Left colon (tissue), 2 donors: Measurements from ENCODE around the gene WNT10A. TPM values are rescaled to one million over a fixed set of nuclear protein-coding genes. Genes with fewer than 3 reads are reported as not detected.
A peak's percentile ranks its signal among the peaks of the same experiment; 100 is the strongest.

ENCODE experiments used
- ATAC-seq: fragments of 200-7000 bp; cut with Tn5 transposase; one replicate; pipeline ENCODE4 v1.9.1; 2020; ENCODE audit warnings: mild to moderate bottlenecking, moderate library complexity
- DNase-seq, 2 donors: peaks; one replicate each; pipeline ENCODE4 v3.0.0-alpha.2; 2020
- intact Hi-C, 2 donors: fragments of 100-400 bp; cut with DNase I in 1 of 2; cut with micrococcal nuclease in 1 of 2; formaldehyde crosslinking; loops; one replicate each; pipeline versions ENCODE4 v1.11.2 to v1.14.0; 2022; cut with DNase I, micrococcal nuclease
- total RNA-seq, 2 donors: library from RNA; stranded (reverse); fragmentation: NEBNext Ultra II Directional; extraction: Animal tissue kit (Norgen Biotek cat#: 25700); gene quantifications; one replicate each; pipeline ENCODE4 v1.2.1, GENCODE V29; 2021
- donor health status: DM: no; HTN: no; CAD: no.
- donor health status: DM: yes; HTN: yes; CAD: no.

Gene WNT10A
- total RNA-seq, 2 donors from 2014 or later = 0.31 to 1.9 TPM

DNA sequence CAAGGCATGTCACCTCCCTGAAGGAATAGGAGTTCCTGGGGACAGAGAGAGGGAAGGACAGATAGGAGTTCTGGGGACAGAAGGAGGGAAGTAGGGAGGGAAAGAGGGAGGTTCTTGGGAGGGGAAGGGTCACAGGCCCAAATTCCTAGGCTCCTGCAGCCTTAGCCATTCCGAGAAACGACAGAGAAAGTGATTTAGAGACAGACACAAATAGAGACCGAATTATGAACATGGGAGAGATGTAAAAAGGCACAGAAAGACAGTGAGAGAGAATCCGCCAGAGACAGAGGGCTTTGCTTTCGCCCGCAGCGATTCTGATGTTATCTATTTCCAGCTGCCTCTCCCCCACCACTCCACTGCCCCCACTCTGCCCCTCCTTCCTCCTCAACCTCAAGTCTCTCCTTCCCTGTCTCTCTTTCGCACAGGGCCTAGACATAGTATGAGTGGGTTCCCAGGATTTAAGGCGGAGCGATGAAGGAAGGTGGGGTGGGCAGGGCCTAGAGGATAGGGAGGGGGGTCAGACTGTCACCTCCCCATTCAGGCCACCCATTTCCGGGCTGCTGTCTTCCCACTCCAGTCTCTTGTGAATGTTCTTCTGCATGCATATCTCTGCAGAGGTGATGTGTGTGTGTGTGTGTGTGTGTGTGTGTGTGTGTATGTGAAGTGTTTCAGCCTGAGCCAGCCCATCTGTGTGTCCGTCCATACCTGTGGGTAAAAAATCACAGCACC, 24.3 kb upstream of the WNT10A start:
- intact Hi-C loops = no loop called here
- ATAC-seq (no peak), DNase-seq (no peak)

DNA sequence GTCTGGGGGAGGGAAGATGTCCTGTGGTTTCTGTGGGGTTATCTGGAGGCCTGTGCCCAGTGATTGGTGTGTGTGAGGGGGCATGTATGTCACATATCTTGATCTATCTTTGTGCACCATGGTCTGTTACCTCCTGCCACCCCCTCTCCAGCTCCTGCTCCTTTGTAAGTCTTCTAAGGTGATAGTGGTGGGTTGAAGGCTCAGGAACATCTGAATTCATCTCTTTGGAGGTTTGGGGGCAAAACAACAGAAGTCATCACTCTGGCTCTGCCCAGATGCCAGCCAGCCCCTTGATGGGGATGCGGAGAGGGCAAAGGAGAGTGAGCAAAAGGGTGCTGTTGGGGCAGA, 23.8 kb upstream of the WNT10A start:
- DNase-seq (peak in 1 of 2 donors; percentile 8), ATAC-seq (no peak)
- intact Hi-C loops = no loop called here

DNA sequence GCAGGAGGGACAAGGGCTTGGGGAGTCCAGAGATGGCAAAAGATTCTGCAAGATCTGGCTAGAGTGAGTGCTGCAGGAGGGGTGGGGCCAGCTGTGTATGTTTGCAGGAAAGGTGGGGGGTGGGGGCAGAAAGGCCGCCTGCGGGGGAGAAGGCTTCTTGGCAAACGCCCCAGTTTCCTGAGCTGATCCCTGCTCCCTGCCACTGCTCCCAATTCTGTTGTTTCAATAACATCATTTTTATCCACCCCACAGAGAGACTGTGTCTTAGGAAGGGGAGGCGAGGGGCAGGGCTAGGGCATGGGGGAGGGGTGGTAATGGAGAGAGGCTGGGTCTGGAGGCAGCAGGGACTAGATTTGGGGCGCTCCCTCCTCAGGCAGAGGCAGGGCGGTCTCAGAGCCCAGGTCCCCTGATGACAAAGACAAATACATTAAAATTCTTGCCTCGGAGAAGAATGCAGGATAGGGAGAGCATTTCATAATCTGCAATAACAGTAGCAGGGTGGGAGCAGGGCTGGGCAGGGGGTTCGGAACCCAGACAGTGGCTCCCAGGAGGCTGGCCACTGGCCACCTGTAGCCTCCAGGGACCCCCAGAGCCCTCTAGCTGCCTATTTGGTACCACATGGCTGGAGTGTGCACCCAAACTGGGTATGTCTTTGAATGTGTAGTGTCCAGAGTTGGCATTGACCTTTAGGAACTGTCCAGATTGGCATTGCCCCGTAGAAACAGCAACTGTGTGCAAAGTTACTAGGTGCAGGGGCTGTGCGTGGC, 23.1 kb upstream of the WNT10A start:
- peak in 1 of 2 donors; percentile 15 for DNase-seq
- no peak for ATAC-seq
- intact Hi-C loops = no loop called here

DNA sequence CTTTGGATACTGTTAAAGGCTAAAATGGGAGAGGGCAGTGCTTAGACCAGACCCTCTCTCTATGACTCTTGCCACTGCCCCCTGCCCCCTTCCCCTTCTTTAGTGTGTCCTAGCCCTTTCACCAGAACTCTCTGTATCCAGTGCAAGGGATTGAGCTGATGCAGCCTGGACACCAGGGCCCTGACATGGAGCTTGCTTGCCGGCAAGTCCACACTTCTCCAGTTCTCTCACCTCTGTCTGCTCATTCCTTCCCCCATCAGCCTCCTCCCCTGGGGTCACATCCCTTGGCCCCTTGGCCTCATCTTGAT, 22.6 kb upstream of the WNT10A start:
- DNase-seq = peak in 1 of 2 donors; percentile 7
- no peak for ATAC-seq
- intact Hi-C loops = no loop called here

DNA sequence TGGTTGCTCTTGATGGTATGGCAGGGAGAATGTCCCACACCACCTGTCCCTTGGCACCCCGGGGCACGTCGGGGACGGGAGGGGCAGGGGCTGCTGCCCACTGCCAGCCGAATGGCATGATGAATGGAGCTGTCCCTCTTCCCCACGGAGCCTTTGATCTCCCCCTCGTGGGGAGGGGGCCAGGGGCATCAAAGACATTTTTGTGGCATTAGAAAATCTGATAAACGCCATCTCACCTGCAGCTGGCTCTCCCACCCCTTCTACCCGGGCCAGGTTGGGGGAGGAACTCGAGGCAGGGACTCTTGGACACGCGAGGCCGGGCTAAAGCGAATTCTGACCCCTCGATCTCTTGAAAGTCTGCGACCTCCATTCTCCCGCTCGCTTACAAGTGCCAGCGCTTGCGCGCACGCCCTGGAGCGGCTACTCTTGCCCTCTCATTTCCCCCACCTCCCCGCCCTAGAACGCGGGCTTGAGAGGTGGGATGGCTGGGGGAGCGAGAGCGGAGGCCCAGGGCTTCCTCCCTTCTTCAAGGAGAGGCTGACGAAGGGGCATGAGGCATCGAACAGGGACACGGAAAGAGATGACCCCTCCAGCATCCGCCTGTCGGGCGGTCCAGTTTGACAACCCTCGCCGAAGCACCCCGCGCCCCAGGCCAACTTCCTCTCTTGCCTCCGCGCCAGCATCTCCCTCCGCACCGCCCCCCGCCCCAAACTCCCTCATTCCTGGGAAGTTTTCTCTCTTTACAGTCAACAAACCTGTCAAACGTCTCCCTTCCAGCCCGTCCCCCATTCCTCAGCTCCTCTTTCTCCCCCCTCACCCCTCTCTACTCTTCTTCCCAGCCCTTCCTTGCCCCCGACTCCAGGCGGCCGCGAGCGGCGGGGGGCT, 21.7 kb upstream of the WNT10A start:
- DNase-seq = peak in 1 of 2 donors; percentile 19
- intact Hi-C loops = no loop called here
- no peak for ATAC-seq

DNA sequence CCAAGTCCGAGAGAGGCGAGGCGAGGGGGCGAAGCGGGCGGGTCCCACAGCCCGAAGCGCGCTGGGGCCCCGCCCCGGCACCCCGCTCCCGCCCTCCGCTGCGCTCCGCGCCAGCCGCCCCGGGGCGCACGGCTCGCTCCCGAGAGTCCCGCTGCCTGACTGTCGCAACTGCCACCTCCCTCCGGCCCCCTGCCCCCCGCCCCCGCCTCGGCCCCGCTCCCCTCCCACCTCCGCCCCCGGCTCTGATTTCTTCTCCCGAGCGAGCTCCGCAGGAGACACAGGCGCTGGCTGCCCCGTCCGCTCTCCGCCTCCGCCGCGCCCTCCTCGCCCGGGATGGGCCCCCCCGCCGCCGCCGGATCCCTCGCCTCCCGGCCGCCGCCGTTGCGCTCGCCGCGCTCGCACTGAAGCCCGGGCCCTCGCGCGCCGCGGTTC, 21.1 kb upstream of the WNT10A start, which contains the start of gene WNT6:
Gene WNT6, plus strand, starts transcription at position 250 of the 432 bp plus-strand sequence. CDS start 233 bp downstream, outside the sequence.
- DNase-seq (peak in 1 of 2 donors; percentile 7), ATAC-seq (no peak)
- intact Hi-C loops = no loop called here

DNA sequence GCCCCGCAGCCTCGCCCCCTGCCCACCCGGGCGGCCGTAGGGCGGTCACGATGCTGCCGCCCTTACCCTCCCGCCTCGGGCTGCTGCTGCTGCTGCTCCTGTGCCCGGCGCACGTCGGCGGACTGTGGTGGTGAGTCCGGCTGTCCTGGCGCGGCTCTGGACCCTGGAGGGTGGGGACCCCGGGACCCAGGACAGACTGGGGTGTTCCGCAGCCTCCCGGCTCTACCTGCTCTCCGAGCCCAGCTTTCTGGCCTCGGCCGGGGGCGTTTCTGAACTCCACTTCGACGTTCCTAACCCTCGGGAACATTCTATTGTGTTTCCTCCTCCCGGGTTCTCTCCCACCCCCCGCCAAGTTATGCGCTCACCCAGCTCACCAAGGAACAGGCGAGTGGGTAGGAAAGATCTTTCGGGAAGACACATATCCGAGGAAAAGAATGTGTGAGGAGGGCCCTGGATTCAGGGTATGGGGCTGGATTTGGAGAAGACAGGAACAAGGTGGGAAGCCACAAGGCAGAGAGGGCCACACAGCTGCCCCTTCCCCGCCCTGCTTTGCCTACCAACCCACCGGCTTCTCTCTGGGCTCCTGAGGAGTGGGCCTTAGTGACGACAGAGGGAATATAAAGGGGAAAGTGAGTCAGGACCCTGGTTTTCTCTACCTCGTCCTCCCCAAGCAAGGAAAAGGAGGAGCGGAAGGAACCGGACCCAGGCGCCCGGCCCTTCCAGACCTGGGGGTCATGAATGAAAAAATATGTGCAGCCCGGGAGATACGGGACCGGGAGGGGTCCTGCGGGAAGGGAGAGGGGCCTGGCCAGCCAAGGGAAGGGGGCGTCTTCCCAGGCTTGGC, 20.4 kb upstream of the WNT10A start:
- DNase-seq (peak in 1 of 2 donors; percentile 18), ATAC-seq (no peak)
- intact Hi-C loops = no loop called here

DNA sequence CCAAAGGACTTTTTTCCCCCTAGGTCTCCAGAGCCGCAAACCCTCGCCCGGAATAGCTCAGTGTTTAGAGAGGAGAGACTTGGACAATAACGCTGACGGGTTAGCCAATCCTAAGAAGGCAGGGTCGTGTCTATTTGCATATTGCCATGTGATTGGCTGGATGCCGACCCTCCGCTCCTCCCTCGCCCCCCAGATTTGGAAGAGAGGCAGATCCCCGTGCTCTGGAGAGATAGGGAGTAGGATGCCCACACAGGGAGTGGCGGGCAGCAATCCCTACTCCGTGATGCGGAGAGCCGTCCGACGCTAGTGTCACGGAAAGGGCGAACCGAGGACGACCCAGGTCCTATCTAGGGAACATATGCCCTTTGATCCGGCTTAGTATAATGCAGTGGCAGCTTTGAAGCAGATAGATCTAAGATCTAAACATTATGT, 19.7 kb upstream of the WNT10A start:
- intact Hi-C loops = no loop called here
- DNase-seq = peak in 1 of 2 donors; percentile 37
- ATAC-seq = no peak

DNA sequence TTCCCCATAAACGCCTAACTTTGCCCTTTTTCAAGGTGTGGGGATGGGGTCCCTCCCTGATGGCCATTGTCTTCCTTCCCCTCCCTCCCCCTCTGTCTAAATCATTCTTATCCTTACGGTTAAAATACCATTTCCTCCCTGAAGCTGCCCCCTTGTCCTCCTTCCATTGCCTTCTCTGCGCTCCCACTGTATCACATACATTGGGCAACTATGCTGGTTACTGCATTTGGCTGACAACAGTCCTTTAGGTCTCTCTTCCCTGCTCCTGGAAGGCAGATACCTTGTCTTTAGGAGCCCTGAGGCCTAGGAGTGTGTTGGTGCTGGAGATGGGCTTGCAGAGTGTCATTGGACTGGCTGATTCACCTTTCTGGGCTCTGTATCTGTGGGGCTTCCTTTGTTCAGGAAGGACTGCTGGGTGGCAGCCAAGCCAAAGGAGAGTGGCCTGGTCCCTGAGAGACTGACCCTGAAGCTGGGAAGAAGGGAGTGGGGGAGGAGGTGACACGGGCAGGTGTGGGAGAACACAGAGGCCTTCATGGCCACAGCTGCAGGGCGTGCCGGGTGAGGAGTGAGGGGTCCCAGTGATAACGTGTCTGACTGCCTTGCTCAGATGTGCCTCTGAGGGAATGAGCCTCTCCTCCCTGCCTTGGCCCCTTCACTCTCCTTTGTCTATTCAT, 18.9 kb upstream of the WNT10A start:
- ATAC-seq (no peak), DNase-seq (peak in 1 of 2 donors; percentile 1)

DNA sequence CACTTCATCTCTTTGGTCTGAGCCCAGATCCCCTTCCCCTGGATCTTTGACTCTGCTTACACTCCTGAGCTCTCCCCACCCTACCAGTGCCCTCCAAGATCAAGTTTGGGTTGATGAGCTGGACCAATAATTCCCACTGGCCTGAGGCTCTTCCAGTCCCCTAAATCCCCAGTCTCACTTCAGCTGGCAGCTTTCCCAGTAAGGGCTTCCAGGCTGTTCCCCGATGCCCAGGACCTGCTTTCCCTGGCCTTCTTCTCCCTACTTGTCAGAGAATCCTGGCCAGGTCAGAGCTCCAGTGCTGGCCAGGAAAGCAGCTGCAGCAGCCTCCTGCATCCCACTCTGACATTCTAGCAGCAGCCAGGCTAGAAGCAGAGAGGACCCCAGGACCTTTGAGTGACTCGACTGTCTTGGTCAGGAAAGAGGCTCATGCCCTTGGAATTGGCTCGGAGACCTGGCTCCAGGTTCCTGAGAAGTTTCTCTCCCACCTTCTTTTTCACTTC, 17.6 kb upstream of the WNT10A start:
- intact Hi-C loops = no loop called here
- ATAC-seq (no peak), DNase-seq (no peak)

More for the DNA sequence above, 18.9 kb upstream of the WNT10A start:
- intact Hi-C loops = no loop called here

DNA sequence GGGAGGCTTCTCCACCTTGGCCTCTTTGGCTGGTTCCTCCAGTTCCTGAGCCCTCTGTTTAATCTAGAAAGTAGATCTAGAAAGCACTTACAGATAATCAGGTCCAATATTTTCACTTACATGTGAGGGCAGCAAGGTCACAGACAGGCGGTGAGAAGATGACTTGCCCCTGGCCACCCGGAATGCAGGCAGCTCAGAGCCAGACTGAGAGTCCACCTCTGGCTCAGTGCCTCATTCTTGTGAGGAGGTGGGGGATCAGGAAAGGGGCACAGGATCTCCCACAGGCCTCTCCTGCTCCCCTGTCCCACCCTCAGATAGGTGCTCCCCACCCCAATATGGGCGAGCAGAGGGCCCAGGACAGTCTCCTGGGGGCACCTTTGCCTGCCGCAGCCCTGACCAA, 15.3 kb upstream of the WNT10A start:
- DNase-seq = no peak

DNA sequence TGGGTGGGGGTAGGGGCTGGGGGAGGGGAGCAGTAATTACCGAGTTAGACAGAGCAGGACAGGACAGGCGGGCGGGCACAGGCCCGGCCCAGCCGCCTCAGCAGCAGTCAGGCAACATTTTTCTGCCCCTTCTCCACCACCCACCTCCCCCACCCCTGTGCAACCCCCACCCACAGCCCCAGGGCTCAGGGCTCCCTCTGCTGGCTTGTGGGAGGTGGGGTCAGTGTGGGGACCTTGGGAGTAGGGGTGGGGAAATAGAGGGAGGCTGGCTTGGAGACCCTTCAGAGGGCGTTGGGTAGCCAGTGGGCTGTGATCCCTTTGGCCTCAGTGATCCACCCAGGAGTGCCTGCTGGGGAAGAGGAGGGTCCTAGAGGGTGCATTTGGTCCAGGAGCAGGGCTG, 14.7 kb upstream of the WNT10A start:
- ATAC-seq = no peak
- no peak for DNase-seq
- intact Hi-C loops = no loop called here

More for the DNA sequence above, 15.3 kb upstream of the WNT10A start:
- ATAC-seq = no peak
- intact Hi-C loops = no loop called here

DNA sequence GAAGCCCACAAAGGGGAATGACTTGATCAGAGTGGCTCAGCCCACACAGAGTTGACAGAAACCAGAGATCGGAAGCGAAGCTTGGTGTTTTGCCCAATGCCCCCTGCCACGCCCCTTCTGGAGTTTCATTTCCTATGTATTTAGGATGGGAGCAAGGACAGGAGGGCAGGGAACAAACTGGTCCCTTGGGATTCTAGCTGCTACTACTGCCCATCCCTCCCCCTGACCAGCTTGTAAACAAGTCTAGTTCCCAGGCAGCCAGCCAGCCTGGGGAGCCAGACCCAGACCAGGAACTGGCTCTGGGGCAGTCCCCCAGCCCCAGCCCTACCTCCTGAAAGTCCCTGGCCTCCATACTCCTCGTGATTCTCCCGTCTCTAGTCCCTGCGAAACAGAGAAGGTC, 12.8 kb upstream of the WNT10A start:
- intact Hi-C loops = no loop called here
- ATAC-seq = no peak
- DNase-seq = no peak

DNA sequence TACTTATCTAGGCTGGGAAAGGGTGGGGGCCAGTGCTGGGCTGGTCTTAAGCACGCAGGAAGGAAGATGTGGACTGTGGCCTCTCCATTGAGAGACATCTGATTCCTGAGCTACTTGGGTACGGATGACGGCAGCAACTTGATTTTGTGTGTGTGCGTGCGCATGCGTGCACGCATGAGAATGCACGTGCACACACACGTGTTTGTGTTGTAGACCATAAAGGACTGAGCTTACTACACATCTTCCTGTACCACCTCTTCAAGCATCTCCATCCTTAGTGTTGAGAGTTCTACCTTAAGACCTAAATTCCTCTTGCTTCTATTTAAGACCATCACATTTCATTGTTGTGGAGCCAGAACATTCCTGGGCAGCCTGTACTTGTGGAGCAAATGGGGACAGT, 11.6 kb upstream of the WNT10A start:
- DNase-seq = no peak
- intact Hi-C loops = no loop called here
- no peak for ATAC-seq

DNA sequence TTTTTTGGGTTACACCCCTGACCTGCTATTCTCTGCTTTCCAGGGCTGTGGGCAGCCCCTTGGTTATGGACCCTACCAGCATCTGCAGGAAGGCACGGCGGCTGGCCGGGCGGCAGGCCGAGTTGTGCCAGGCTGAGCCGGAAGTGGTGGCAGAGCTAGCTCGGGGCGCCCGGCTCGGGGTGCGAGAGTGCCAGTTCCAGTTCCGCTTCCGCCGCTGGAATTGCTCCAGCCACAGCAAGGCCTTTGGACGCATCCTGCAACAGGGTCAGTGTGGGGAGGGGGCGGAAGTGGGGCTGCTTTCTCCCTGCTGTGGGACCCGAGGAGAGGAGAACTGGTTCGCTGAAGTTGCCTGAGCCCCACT, 9.7 kb upstream of the WNT10A start:
- ATAC-seq (no peak), DNase-seq (peak in 1 of 2 donors; percentile 43)
- intact Hi-C loops = no loop called here

DNA sequence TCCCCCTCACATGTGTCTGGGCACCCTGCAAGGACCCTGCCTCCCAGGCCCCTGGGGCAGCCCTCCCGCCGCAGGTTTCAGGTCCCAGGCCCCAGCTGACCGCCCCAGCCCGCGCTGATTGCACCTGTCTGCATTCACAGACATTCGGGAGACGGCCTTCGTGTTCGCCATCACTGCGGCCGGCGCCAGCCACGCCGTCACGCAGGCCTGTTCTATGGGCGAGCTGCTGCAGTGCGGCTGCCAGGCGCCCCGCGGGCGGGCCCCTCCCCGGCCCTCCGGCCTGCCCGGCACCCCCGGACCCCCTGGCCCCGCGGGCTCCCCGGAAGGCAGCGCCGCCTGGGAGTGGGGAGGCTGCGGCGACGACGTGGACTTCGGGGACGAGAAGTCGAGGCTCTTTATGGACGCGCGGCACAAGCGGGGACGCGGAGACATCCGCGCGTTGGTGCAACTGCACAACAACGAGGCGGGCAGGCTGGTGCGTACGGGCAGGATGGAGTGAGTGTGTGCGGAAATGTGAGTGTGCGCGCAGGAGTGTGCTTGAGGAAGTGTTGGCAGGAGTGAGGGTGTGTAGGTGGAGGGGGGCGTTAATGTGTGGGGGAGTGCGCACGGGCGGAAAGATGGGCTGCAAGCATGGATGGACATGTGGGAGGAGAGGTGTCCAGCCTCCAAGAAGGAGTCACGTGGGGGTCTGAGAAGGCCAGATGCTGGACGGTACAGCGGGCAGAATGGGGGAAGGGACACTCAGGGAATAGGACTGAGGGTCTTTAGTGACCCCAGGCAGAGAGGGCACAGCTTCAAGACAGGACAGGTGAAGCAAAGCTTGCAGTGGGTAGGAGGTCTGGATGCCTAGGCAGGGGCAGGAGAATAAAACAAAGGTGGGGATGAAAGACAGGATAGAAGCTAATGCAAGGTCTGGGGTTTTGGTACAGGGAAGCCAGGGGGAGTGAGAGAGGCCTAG, 9.0 kb upstream of the WNT10A start:
- intact Hi-C loops = no loop called here
- ATAC-seq = no peak

More for the DNA sequence above, 9.0 kb upstream of the WNT10A start:
- no peak for DNase-seq
